ENCODE measurements around the gene CD82. TPM values are rescaled to one million over a fixed set of nuclear protein-coding genes. Genes with fewer than 3 reads are reported as not detected.

The CD82 gene
- total RNA-seq, 1 donor from 2014 or later: 770 TPM

GRCh38 chr11:44607319-44607962 is 42.0 kb downstream of the CD82 start:
- Mint-ChIP-seq H3K27ac (peak overlapping the region; percentile 97), H3K27me3 (no peaks in the 10 kb centered on the region), H3K36me3 (ENCODE audit: low read depth) (peaks cover 88% of the 10 kb centered on the region), H3K9me3 (no peaks in the 10 kb centered on the region), H3K4me3 (peak overlapping the region; percentile 74), H3K4me1 (peaks cover 100% of the 10 kb centered on the region)
- no peak for DNase-seq
- ChIA-PET CTCF (interaction anchor here (0.7 to 1.2 kb wide), 5 partner anchors 8 to 84 kb away, joined by 3 to 6 read pairs (median 3); no protein-coding TSS in a partner anchor), POLR2A (interaction anchor here (1.1 to 1.6 kb wide), 7 partner anchors 9 to 51 kb away, joined by 3 to 13 read pairs (median 7); partner anchors contain the start of gene CD82)
- ATAC-seq (ENCODE audit: low read depth): no peak
- TF ChIP-seq CTCF (IDR thresholded peaks at IDR 0.05): no peak
- intact Hi-C loops (cut with micrococcal nuclease): no loop called here

- CTCF ChIA-PET: interaction anchor here (1.0 to 1.2 kb wide), 4 partner anchors 8 to 84 kb away, joined by 3 to 6 read pairs (median 4); no protein-coding TSS in a partner anchor
- H3K36me3 Mint-ChIP-seq (ENCODE audit: low read depth): peaks cover 84% of the 10 kb centered on the region
- no peak for DNase-seq
- H3K4me1 Mint-ChIP-seq: peaks cover 100% of the 10 kb centered on the region
- H3K4me3 Mint-ChIP-seq: peak overlapping the region; percentile 74
- intact Hi-C loops (cut with micrococcal nuclease): no loop called here
- POLR2A ChIA-PET: interaction anchor here (1.1 to 1.6 kb wide), 7 partner anchors 9 to 51 kb away, joined by 3 to 13 read pairs (median 7); partner anchors contain the start of gene CD82
- H3K27ac Mint-ChIP-seq: peak overlapping the region; percentile 97
- H3K9me3 Mint-ChIP-seq: no peaks in the 10 kb centered on the region
- TF ChIP-seq CTCF (IDR thresholded peaks at IDR 0.05): no peak
- ATAC-seq (ENCODE audit: low read depth): no peak
- no peaks in the 10 kb centered on the region for H3K27me3 Mint-ChIP-seq
Measured at GRCh38 chr11:44607987-44608386, 42.5 kb downstream of the CD82 start.

GRCh38 chr11:44608651-44608990 is 43.2 kb downstream of the CD82 start:
- Mint-ChIP-seq H3K36me3 (ENCODE audit: low read depth) (peaks cover 84% of the 10 kb centered on the region), H3K4me3 (peak overlapping the region; percentile 74), H3K9me3 (no peaks in the 10 kb centered on the region), H3K27me3 (no peaks in the 10 kb centered on the region), H3K27ac (peak overlapping the region; percentile 97), H3K4me1 (peaks cover 100% of the 10 kb centered on the region)
- intact Hi-C loops (cut with micrococcal nuclease): no loop called here
- DNase-seq: peak; percentile 58
- ATAC-seq (ENCODE audit: low read depth): peak; percentile 6
- no peak for TF ChIP-seq CTCF (IDR thresholded peaks at IDR 0.05)
- CTCF ChIA-PET: interaction anchor here (16.7 kb wide), 1 partner anchor 48 kb away, joined by 398 read pairs; the partner anchor contains the start of gene CD82
- POLR2A ChIA-PET: interaction anchor here (0.7 to 7.9 kb wide), 6 partner anchors 10 to 420 kb away, joined by 3 to 465 read pairs (median 94); partner anchors contain the start of gene CD82

GRCh38 chr11:44608991-44609782 is 43.7 kb downstream of the CD82 start:
- TF ChIP-seq CTCF (IDR thresholded peaks at IDR 0.05): no peak
- Mint-ChIP-seq H3K4me3 (peak overlapping the region; percentile 74), H3K27me3 (no peaks in the 10 kb centered on the region), H3K36me3 (ENCODE audit: low read depth) (peaks cover 84% of the 10 kb centered on the region), H3K9me3 (no peaks in the 10 kb centered on the region), H3K27ac (peak overlapping the region; percentile 97), H3K4me1 (peaks cover 100% of the 10 kb centered on the region)
- DNase-seq (peak; percentile 83), ATAC-seq (ENCODE audit: low read depth) (peak; percentile 64)
- intact Hi-C loops (cut with micrococcal nuclease): loop anchor here (1.0 kb wide), 6 partner anchors 8 to 420 kb away; partner anchors contain the start of gene CD82
- ChIA-PET POLR2A (interaction anchor here (0.7 to 7.9 kb wide), 9 partner anchors 11 to 420 kb away, joined by 3 to 465 read pairs (median 5); partner anchors contain the start of gene CD82), CTCF (interaction anchor here (1.2 to 16.7 kb wide), 4 partner anchors 8 to 48 kb away, joined by 8 to 398 read pairs (median 28); partner anchors contain the start of gene CD82)

All from activated B cell treated with CpG ODN at 0.5 μM for 24 hours (primary cell).